ENCODE data around the gene CCDC61.

DNA sequence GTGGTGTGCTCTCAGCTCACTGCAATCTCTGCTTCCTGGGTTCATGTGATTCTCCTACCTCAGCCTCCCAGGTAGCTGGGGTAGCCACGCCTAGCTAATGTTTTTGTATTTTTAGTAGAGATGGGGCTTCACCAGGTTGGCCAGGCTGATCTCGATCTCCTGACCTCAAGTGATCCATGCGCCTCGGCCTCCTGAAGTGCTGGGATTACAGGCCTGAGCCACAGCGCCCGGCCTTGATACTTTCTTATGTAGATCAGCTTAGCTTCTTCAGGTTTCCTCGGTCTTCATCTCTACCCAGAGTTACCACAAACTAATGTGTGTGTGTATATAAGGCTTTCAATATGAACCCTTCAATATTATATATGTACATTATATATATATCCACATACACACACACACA is 9.9 kb upstream of the CCDC61 start:
- no peak for TF ChIP-seq SNAI2 (CRISPR knock-in tag; IDR thresholded peaks at IDR 0.05)
- TF ChIP-seq, protein P1, sequence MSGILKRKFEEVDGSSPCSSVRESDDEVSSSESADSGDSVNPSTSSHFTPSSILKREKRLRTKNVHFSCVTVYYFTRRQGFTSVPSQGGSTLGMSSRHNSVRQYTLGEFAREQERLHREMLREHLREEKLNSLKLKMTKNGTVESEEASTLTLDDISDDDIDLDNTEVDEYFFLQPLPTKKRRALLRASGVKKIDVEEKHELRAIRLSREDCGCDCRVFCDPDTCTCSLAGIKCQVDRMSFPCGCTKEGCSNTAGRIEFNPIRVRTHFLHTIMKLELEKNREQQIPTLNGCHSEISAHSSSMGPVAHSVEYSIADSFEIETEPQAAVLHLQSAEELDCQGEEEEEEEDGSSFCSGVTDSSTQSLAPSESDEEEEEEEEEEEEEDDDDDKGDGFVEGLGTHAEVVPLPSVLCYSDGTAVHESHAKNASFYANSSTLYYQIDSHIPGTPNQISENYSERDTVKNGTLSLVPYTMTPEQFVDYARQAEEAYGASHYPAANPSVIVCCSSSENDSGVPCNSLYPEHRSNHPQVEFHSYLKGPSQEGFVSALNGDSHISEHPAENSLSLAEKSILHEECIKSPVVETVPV (CRISPR knock-in tag; IDR thresholded peaks at IDR 0.05): no peak
- TF ChIP-seq RARB (CRISPR knock-in tag; IDR thresholded peaks at IDR 0.05): no peak
- TF ChIP-seq ZNF565 (CRISPR knock-in tag; conservative IDR thresholded peaks at IDR 0.05; ENCODE audit: low read depth): no peak
- no peak for TF ChIP-seq TOX (CRISPR knock-in tag; IDR thresholded peaks at IDR 0.05; ENCODE audit: borderline replicate concordance)
- TF ChIP-seq BACH2 (CRISPR knock-in tag; IDR thresholded peaks at IDR 0.05; ENCODE audit: borderline replicate concordance): no peak
- TF ChIP-seq PATZ1 (CRISPR knock-in tag; IDR thresholded peaks at IDR 0.05; ENCODE audit: borderline replicate concordance): no peak
- no peak for TF ChIP-seq POU6F1 (CRISPR knock-in tag; IDR thresholded peaks at IDR 0.05; ENCODE audit: borderline replicate concordance, low read depth)
- TF ChIP-seq ARNTL (CRISPR knock-in tag; IDR thresholded peaks at IDR 0.05; ENCODE audit: borderline replicate concordance, low read depth): no peak
- no peak for TF ChIP-seq GLIS3 (CRISPR knock-in tag; IDR thresholded peaks at IDR 0.05)
